Naive thymus-derived CD4-positive, alpha-beta T cell (primary cell): ENCODE measurements around the gene RAB22A. TPM values are rescaled to one million over a fixed set of nuclear protein-coding genes. Genes with fewer than 3 reads are reported as not detected.

Experiments used
- ATAC-seq: fragments of 150-1000 bp; cut with Tn5 transposase; 2 replicates; pipeline ENCODE4 v1.10.0; 2021; ENCODE audit warnings: mild to moderate bottlenecking, moderate library complexity
- CTCF ChIA-PET: fragments of 350-600 bp; sonication (Branson Sonifier 250); formaldehyde crosslinking; loops from one replicate; lab custom pipeline; 2021; ENCODE audit warnings: antibody characterized with exemption; lab: Charles Lee
- POLR2A ChIA-PET: fragments of 350-600 bp; sonication (Branson Sonifier 250); formaldehyde crosslinking; loops from one replicate; lab custom pipeline; 2021; ENCODE audit warnings: antibody characterized with exemption, inconsistent platforms; lab: Charles Lee
- DNase-seq, 9 donors: peaks; one replicate each; pipeline versions ENCODE4 v3.0.0 to v3.0.0-alpha.2; 2020 to 2022; ENCODE audit warnings: mixed read lengths in 1 of 9
- H3K27ac ChIP-seq: one replicate; pipeline ENCODE4 v1.7.0; 2013; ENCODE audit warnings: mild to moderate bottlenecking, low read depth, low read length, moderate library complexity
- H3K27me3 ChIP-seq, 2 donors: one replicate each; pipeline ENCODE4 v1.7.0; 2013; ENCODE audit warnings: low read length in 2 of 2, mild to moderate bottlenecking in 2 of 2, moderate library complexity in 2 of 2; ENCODE audit not compliant: control insufficient read depth in 2 of 2, insufficient read depth in 2 of 2
- H3K36me3 ChIP-seq, 3 experiments: 1 replicate in 2 of 3; 2 replicates in 1 of 3; pipeline ENCODE4 v1.7.0; 2013; ENCODE audit warnings: low read length in 3 of 3, mild to moderate bottlenecking in 3 of 3, moderate library complexity in 1 of 3; ENCODE audit not compliant: insufficient read depth in 3 of 3, control insufficient read depth in 2 of 3
- H3K4me1 ChIP-seq, 2 donors: one replicate each; pipeline ENCODE4 v1.7.0; 2013; ENCODE audit warnings: low read length in 2 of 2, mild to moderate bottlenecking in 2 of 2, moderate library complexity in 1 of 2; ENCODE audit not compliant: control insufficient read depth in 2 of 2, insufficient read depth in 2 of 2
- H3K4me3 ChIP-seq: 2 replicates; pipeline ENCODE4 v1.7.0; 2013; ENCODE audit warnings: mild to moderate bottlenecking, low read length
- H3K9me3 ChIP-seq, 3 experiments: 1 replicate in 2 of 3; 2 replicates in 1 of 3; pipeline ENCODE4 v1.7.0; 2013; ENCODE audit warnings: low read length in 3 of 3; ENCODE audit not compliant: control insufficient read depth in 2 of 3
- H3K27ac Mint-ChIP-seq, 9 donors: one replicate each; pipeline ENCODE4 v1.8.0; 2020 to 2022; ENCODE audit warnings: mixed read lengths in 9 of 9, mild to moderate bottlenecking in 8 of 9, moderate library complexity in 5 of 9, inconsistent platforms in 2 of 9
- H3K27me3 Mint-ChIP-seq, 5 donors: one replicate each; pipeline ENCODE4 v1.8.0; 2021 to 2022; ENCODE audit warnings: mixed read lengths in 5 of 5, mild to moderate bottlenecking in 1 of 5
- H3K36me3 Mint-ChIP-seq, 5 donors: one replicate each; pipeline ENCODE4 v1.8.0; 2020 to 2022; ENCODE audit warnings: mixed read lengths in 5 of 5, mild to moderate bottlenecking in 3 of 5, inconsistent platforms in 1 of 5
- H3K4me1 Mint-ChIP-seq, 7 donors: one replicate each; pipeline ENCODE4 v1.8.0; 2020 to 2022; ENCODE audit warnings: mixed read lengths in 7 of 7, mild to moderate bottlenecking in 3 of 7, inconsistent platforms in 1 of 7
- H3K4me3 Mint-ChIP-seq, 10 donors: one replicate each; pipeline ENCODE4 v1.8.0; 2020 to 2022; ENCODE audit warnings: mild to moderate bottlenecking in 10 of 10, mixed read lengths in 10 of 10, moderate library complexity in 6 of 10, inconsistent platforms in 2 of 10
- H3K9me3 Mint-ChIP-seq, 11 donors: one replicate each; pipeline ENCODE4 v1.8.0; 2020 to 2022; ENCODE audit warnings: mixed read lengths in 11 of 11, mild to moderate bottlenecking in 4 of 11, inconsistent platforms in 1 of 11, moderate library complexity in 1 of 11
- intact Hi-C, 2 donors: fragments of 100-400 bp; cut with micrococcal nuclease; formaldehyde crosslinking; loops; one replicate each; pipeline ENCODE4 v1.15.1; 2023
- polyA plus RNA-seq, 2 donors: library from polyadenylated mRNA; unstranded; fragments of 300-500 nt; fragmentation: Illumina TruSeq; gene quantifications; one replicate each; pipeline ENCODE4 v1.2.3, GENCODE V29; 2021
- total RNA-seq, 6 experiments: library from RNA in 5 of 6; stranded (reverse) in 5 of 6; gene quantifications; 1 replicate in 5 of 6; 2 replicates in 1 of 6; pipeline ENCODE4 v1.2.3 and lab custom pipeline; 2021 to 2026

Gene RAB22A
- total and polyA plus RNA-seq, 7 experiments from 2014 or later = 10.4 to 24.7 (median 17.8) TPM

- Mint-ChIP-seq H3K9me3 (peaks cover 0 to 20% (median 11%) of the 10 kb centered on the region in 11 donors), H3K4me1 (no peaks in the 10 kb centered on the region), H3K4me3 (no peak overlapping the region), H3K27me3 (peaks cover 12 to 40% (median 26%) of the 10 kb centered on the region in 5 donors), H3K36me3 (peaks cover 2 to 18% (median 8%) of the 10 kb centered on the region in 5 donors), H3K27ac (no peak overlapping the region)
- intact Hi-C loops = no loop called here
- Histone ChIP-seq H3K36me3 (no peaks in the 10 kb centered on the region), H3K27ac (no peak overlapping the region), H3K27me3 (peaks cover 0 to 3% of the 10 kb centered on the region in 2 donors), H3K9me3 (peaks cover 0 to 9% (median 0%) of the 10 kb centered on the region in 3 experiments), H3K4me3 (no peak overlapping the region), H3K4me1 (no peaks in the 10 kb centered on the region)
- POLR2A ChIA-PET = interaction anchor here (1.3 kb wide), 1 partner anchor 69 kb away, joined by 5 read pairs; no protein-coding TSS in a partner anchor
- DNase-seq (no peak), ATAC-seq (no peak)
- CTCF ChIA-PET = no interaction called here
Measured at GRCh38 chr20:58381627-58382026, 72.1 kb downstream of the RAB22A start.

- H3K36me3 ChIP-seq = no peaks in the 10 kb centered on the region
- ATAC-seq (no peak), DNase-seq (no peak)
- Mint-ChIP-seq H3K4me1 (no peaks in the 10 kb centered on the region), H3K36me3 (peaks cover 2 to 18% (median 8%) of the 10 kb centered on the region in 5 donors), H3K27me3 (peaks cover 12 to 40% (median 24%) of the 10 kb centered on the region in 5 donors), H3K9me3 (peaks cover 0 to 20% (median 11%) of the 10 kb centered on the region in 11 donors), H3K4me3 (no peak overlapping the region), H3K27ac (no peak overlapping the region)
- peaks cover 0 to 9% (median 0%) of the 10 kb centered on the region in 3 experiments for H3K9me3 ChIP-seq
- intact Hi-C loops = no loop called here
- no peaks in the 10 kb centered on the region for H3K4me1 ChIP-seq
- ChIA-PET CTCF (no interaction called here), POLR2A (interaction anchor here (1.3 kb wide), 1 partner anchor 70 kb away, joined by 5 read pairs; no protein-coding TSS in a partner anchor)
- H3K27ac ChIP-seq = no peak overlapping the region
- no peak overlapping the region for H3K4me3 ChIP-seq
- H3K27me3 ChIP-seq = peaks cover 0 to 3% of the 10 kb centered on the region in 2 donors
Measured at GRCh38 chr20:58382096-58382495, 72.6 kb downstream of the RAB22A start.

GRCh38 chr20:58384821-58385220 lies 75.3 kb downstream of the RAB22A start:
- Histone ChIP-seq H3K4me1 (peaks cover 2% of the 10 kb centered on the region in 2 donors), H3K27ac (no peak overlapping the region), H3K4me3 (no peak overlapping the region), H3K36me3 (no peaks in the 10 kb centered on the region), H3K27me3 (peaks cover 0 to 3% of the 10 kb centered on the region in 2 donors), H3K9me3 (peaks cover 0 to 9% (median 0%) of the 10 kb centered on the region in 3 experiments)
- H3K4me3 Mint-ChIP-seq = no peak overlapping the region
- DNase-seq (no peak), ATAC-seq (no peak)
- intact Hi-C loops = loop anchor here (5.0 kb wide), 6 partner anchors 507 to 1562 kb away; partner anchors contain the start of genes ATP5F1E (in 1 of the 2) and SYCP2 (in 1 of the 2)
- CTCF ChIA-PET = no interaction called here
- peak overlapping the region in 1 of 9 donors; percentile 28 for H3K27ac Mint-ChIP-seq
- H3K4me1 Mint-ChIP-seq = peaks cover under 1 to 6% (median 2%) of the 10 kb centered on the region in 7 donors
- peaks cover 3 to 18% (median 8%) of the 10 kb centered on the region in 5 donors for H3K36me3 Mint-ChIP-seq
- POLR2A ChIA-PET = interaction anchor here (1.1 kb wide), 1 partner anchor 68 kb away, joined by 3 read pairs; no protein-coding TSS in a partner anchor
- H3K9me3 Mint-ChIP-seq = peaks cover 0 to 20% (median 11%) of the 10 kb centered on the region in 11 donors
- peaks cover 11 to 22% (median 15%) of the 10 kb centered on the region in 5 donors for H3K27me3 Mint-ChIP-seq

- Mint-ChIP-seq H3K9me3 (peaks cover 0 to 2% (median 0%) of the 10 kb centered on the region in 11 donors), H3K27me3 (peaks cover 0 to 14% (median 0%) of the 10 kb centered on the region in 5 donors), H3K4me1 (peaks cover 24 to 39% (median 35%) of the 10 kb centered on the region in 7 donors), H3K36me3 (peaks cover 0 to 25% (median 11%) of the 10 kb centered on the region in 5 donors), H3K27ac (peak overlapping the region in 8 of 9 donors; percentile 51 to 99 (median 87)), H3K4me3 (peak overlapping the region in 8 of 10 donors; percentile 12 to 98 (median 86))
- Histone ChIP-seq H3K9me3 (no peaks in the 10 kb centered on the region), H3K27me3 (no peaks in the 10 kb centered on the region), H3K36me3 (no peaks in the 10 kb centered on the region), H3K4me1 (peaks cover 13 to 28% of the 10 kb centered on the region in 2 donors), H3K4me3 (no peak overlapping the region), H3K27ac (peak overlapping the region; percentile 100)
- ChIA-PET POLR2A (interaction anchor here (0.6 to 1.8 kb wide), 13 partner anchors 12 to 866 kb away, joined by 3 to 26 read pairs (median 4); partner anchors contain the start of genes ATP5F1E, NPEPL1, RAB22A and STX16), CTCF (no interaction called here)
- ATAC-seq = no peak
- DNase-seq = no peak
- intact Hi-C loops = loop anchor here (1.0 to 5.0 kb wide), 7 partner anchors 305 to 1559 kb away; partner anchors contain the start of genes ATP5F1E (in 1 of the 2) and SYCP2 (in 1 of the 2)
Measured at GRCh38 chr20:58388028-58388601, 78.6 kb downstream of the RAB22A start.

GRCh38 chr20:58388882-58389323 lies 79.4 kb downstream of the RAB22A start, which contains the start of gene VAPB:
Gene VAPB, plus strand, starts transcription at chr20:58389229. Its CDS starts 231 bp downstream, at chr20:58389460.
- peak; percentile 98 for ATAC-seq

More at GRCh38 chr20:58388882-58389323, 79.4 kb downstream of the RAB22A start, which contains the start of gene VAPB:
- Mint-ChIP-seq H3K27me3 (peaks cover 0 to 11% (median 0%) of the 10 kb centered on the region in 5 donors), H3K36me3 (peaks cover 0 to 28% (median 11%) of the 10 kb centered on the region in 5 donors), H3K9me3 (peaks cover 0 to 2% (median 0%) of the 10 kb centered on the region in 11 donors), H3K4me1 (peaks cover 29 to 44% (median 42%) of the 10 kb centered on the region in 7 donors), H3K27ac (peak within 1 kb of the TSS; percentile 84 to 99 (median 97)), H3K4me3 (peak within 1 kb of the TSS; percentile 82 to 100 (median 96))
- Histone ChIP-seq H3K4me3 (peak within 1 kb of the TSS; percentile 77), H3K27me3 (no peaks in the 10 kb centered on the region), H3K4me1 (peaks cover 13 to 28% of the 10 kb centered on the region in 2 donors), H3K9me3 (no peaks in the 10 kb centered on the region), H3K36me3 (no peaks in the 10 kb centered on the region), H3K27ac (peak within 1 kb of the TSS; percentile 100)
- ChIA-PET CTCF (interaction anchor here (0.7 kb wide), 1 partner anchor 770 kb away, joined by 3 read pairs; no protein-coding TSS in a partner anchor), POLR2A (interaction anchor here (0.8 to 1.8 kb wide), 20 partner anchors 11 to 998 kb away, joined by 3 to 26 read pairs (median 4); partner anchors contain the start of genes ATP5F1E, NPEPL1, RAB22A and RBM38)
- intact Hi-C loops = loop anchor here (1.0 to 5.0 kb wide), 16 partner anchors 19 to 1921 kb away; partner anchors contain the start of genes NELFCD (in 2 of the 2), RAB22A (in 2 of the 2), ATP5F1E (in 1 of the 2) and PRELID3B (in 1 of the 2)
- DNase-seq = peak; percentile 94 to 99 (median 98)
